ENCODE results near the gene SLC25A26. TPM values are rescaled to one million over a fixed set of nuclear protein-coding genes. Genes with fewer than 3 reads are reported as not detected.
A peak's percentile ranks its signal among the peaks of the same experiment; 100 is the strongest.
"Not testable (repeated sequence)": the region's sequence is repeated elsewhere in the genome, so short reads cannot be mapped to it uniquely, and the experiment has no call there.

Gene SLC25A26
- total RNA-seq, 1 donor from 2014 or later: 41.2 TPM

DNA sequence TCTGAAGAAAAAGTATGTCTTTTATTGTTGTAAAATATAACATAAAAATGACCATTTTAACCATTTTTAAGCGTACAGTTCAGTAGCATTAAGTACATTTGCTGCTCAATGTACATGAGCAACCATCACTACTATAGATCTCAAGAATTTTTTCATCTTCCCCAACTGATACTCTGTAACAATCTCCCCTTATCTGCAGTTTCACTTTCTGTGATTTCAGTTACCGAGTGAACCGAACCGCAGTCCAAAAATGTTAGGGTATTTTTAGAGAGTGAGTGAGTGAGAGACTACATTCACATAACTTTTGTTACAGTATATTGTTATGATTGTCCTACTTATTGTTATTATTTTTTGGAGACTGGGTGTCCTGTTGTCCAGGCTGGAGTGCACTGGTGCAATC, 9.0 kb upstream of the SLC25A26 start:
- Histone ChIP-seq H3K4me3 (ENCODE audit: low read depth, low read length) (no peak overlapping the region), H3K27me3 (ENCODE audit: control insufficient read depth, insufficient read depth, low read length) (no peaks in the 10 kb centered on the region), H3K36me3 (ENCODE audit: control insufficient read depth, insufficient read depth, low read length) (no peaks in the 10 kb centered on the region)
- TF ChIP-seq, protein P1, sequence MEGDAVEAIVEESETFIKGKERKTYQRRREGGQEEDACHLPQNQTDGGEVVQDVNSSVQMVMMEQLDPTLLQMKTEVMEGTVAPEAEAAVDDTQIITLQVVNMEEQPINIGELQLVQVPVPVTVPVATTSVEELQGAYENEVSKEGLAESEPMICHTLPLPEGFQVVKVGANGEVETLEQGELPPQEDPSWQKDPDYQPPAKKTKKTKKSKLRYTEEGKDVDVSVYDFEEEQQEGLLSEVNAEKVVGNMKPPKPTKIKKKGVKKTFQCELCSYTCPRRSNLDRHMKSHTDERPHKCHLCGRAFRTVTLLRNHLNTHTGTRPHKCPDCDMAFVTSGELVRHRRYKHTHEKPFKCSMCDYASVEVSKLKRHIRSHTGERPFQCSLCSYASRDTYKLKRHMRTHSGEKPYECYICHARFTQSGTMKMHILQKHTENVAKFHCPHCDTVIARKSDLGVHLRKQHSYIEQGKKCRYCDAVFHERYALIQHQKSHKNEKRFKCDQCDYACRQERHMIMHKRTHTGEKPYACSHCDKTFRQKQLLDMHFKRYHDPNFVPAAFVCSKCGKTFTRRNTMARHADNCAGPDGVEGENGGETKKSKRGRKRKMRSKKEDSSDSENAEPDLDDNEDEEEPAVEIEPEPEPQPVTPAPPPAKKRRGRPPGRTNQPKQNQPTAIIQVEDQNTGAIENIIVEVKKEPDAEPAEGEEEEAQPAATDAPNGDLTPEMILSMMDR (IDR thresholded peaks at IDR 0.05; ENCODE audit: insufficient read depth, low read length, poor library complexity, severe bottlenecking): no peak
- no peak for DNase-seq (ENCODE audit: low read depth)

DNA sequence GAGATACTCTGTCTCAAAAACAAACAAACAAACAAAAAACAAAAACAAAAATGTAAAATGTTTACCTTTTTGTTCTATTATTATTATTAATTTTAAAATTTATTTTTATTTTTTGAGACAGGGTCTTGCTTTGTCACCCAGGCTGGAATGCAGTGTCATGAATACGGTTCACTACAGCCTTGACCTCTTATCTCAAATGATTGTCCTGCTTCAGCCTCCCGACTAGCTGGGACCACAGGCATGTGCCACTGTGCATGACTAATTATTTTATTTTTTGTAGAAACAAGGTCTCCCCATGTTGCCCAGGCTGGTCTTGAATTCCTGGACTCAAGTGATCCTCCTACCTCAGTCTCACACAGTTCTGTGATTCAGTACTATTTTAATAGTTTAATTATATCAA, 5.7 kb upstream of the SLC25A26 start:
- TF ChIP-seq, protein P1 (IDR thresholded peaks at IDR 0.05; ENCODE audit: insufficient read depth, low read length, poor library complexity, severe bottlenecking): no peak
- Histone ChIP-seq H3K27me3 (ENCODE audit: control insufficient read depth, insufficient read depth, low read length) (no peaks in the 10 kb centered on the region), H3K36me3 (ENCODE audit: control insufficient read depth, insufficient read depth, low read length) (no peaks in the 10 kb centered on the region), H3K4me3 (ENCODE audit: low read depth, low read length) (no peak overlapping the region)
- DNase-seq (ENCODE audit: low read depth): no peak

DNA sequence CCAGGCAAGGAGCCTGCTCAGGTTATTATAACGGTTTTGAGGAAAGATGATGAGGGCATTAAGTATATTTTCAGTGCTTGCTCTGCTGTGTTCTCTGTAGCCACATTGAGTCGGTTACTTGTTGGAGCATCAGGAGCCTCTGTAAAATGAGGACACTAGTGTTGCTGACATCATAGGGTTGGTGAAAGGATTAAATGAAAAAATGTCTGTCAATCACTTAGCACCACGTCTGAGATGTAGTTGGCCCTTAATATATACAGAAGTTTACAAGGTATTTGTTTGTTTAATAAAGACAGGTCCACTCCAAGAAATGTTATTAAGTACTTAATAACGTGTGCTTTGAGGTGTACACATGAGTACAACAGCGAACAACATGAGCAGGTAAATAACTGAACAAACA, 735 bp upstream of the SLC25A26 start:
- TF ChIP-seq, protein P1 (IDR thresholded peaks at IDR 0.05; ENCODE audit: insufficient read depth, low read length, poor library complexity, severe bottlenecking): no peak
- peak overlapping the region; percentile 85 for H3K4me3 ChIP-seq (ENCODE audit: low read depth, low read length)
- no peaks in the 10 kb centered on the region for H3K27me3 ChIP-seq (ENCODE audit: control insufficient read depth, insufficient read depth, low read length)
- H3K36me3 ChIP-seq (ENCODE audit: control insufficient read depth, insufficient read depth, low read length): no peaks in the 10 kb centered on the region
- DNase-seq (ENCODE audit: low read depth): no peak

DNA sequence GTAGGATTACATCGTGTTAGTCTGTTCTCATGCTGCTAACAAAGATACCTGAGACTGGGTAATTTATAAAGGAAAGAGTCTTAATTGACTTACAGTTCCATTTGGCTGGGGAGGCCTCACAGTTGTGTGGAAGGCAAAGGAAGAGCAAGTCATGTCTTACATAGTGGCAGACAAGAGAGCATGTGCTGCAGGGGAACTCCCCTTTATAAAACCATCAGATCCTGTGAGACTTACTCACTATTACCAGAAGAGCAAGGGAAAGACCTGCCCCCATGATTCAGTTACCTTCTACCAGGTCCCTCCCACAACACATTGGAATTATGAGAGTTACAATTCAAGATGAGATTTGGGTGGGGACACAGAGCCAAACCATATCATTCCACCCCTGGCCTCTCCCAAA, 3.4 kb downstream of the SLC25A26 start:
- H3K4me3 ChIP-seq (ENCODE audit: low read depth, low read length): no peak overlapping the region
- TF ChIP-seq, protein P1 (IDR thresholded peaks at IDR 0.05; ENCODE audit: insufficient read depth, low read length, poor library complexity, severe bottlenecking): no peak
- H3K36me3 ChIP-seq (ENCODE audit: control insufficient read depth, insufficient read depth, low read length): no peaks in the 10 kb centered on the region
- H3K27me3 ChIP-seq (ENCODE audit: control insufficient read depth, insufficient read depth, low read length): no peaks in the 10 kb centered on the region
- no peak for DNase-seq (ENCODE audit: low read depth)

DNA sequence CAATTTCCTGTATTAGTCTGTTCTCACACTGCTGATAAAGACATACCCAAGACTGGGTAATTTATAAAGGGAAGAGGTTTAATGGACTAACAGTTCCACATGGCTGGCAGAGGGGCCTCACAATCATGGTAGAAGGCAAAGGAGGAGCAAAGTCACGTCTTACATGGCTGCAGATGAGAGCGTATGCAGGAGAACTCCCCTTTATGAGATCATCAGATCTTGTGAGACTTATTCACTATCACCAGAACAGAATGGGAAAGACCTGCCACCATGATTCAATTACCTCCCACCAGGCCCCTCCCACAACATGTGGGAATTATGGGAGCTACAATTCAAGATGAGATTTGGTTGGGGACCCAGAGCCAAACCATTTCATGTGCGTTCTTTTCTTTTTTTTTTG, 5.3 kb downstream of the SLC25A26 start:
- not testable (repeated sequence) for DNase-seq (ENCODE audit: low read depth); H3K27me3 ChIP-seq (ENCODE audit: control insufficient read depth, insufficient read depth, low read length); H3K4me3 ChIP-seq (ENCODE audit: low read depth, low read length); H3K36me3 ChIP-seq (ENCODE audit: control insufficient read depth, insufficient read depth, low read length)

DNA sequence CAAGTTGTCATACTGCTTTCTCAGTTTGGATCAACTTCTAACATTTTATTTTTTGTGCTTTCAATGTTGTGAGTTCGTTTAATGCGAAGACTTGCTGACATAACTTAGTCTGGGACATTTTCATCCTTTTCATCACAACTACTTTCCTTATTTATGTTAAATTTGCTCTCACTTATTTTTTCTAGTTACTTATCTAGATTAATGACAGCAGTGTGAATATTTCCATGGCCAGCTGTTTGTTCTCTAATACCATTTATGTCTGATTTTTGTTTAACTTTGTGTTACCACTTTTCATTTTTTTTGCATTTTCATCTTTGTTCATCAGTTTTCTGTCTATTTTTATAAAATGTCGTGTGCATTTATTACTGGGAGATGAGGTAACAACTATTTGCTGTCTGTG, 6.2 kb downstream of the SLC25A26 start:
- TF ChIP-seq, protein P1 (IDR thresholded peaks at IDR 0.05; ENCODE audit: insufficient read depth, low read length, poor library complexity, severe bottlenecking): no peak
- H3K36me3 ChIP-seq (ENCODE audit: control insufficient read depth, insufficient read depth, low read length): no peaks in the 10 kb centered on the region
- no peak for DNase-seq (ENCODE audit: low read depth)

More for the DNA sequence above, 6.2 kb downstream of the SLC25A26 start:
- Histone ChIP-seq H3K27me3 (ENCODE audit: control insufficient read depth, insufficient read depth, low read length) (no peaks in the 10 kb centered on the region), H3K4me3 (ENCODE audit: low read depth, low read length) (no peak overlapping the region)
